Kidney epithelial cell (primary cell): ENCODE results near the gene EED. TPM values are rescaled to one million over a fixed set of nuclear protein-coding genes. Genes with fewer than 3 reads are reported as not detected.

ENCODE experiments used
- DNase-seq: peaks from one replicate; pipeline ENCODE4 v3.0.0-alpha.2; 2010; ENCODE audit warnings: low read depth
- H3K27me3 ChIP-seq: 2 replicates; pipeline ENCODE4 v1.6.0; 2011; ENCODE audit warnings: low read length; ENCODE audit not compliant: control insufficient read depth, insufficient read depth
- H3K36me3 ChIP-seq: 2 replicates; pipeline ENCODE4 v1.5.1; 2011; ENCODE audit warnings: low read length; ENCODE audit not compliant: control insufficient read depth, insufficient read depth
- H3K4me3 ChIP-seq: 2 replicates; pipeline ENCODE4 v1.5.1; 2011; ENCODE audit warnings: low read depth, mild to moderate bottlenecking, control low read depth, low read length
- CTCF ChIP-seq: IDR thresholded peaks from 2 replicates; pipeline ENCODE4 v1.5.1; 2011; ENCODE audit warnings: mild to moderate bottlenecking, moderate library complexity, low read length, control low read depth, inconsistent platforms; ENCODE audit not compliant: insufficient read depth, poor library complexity, severe bottlenecking
- total RNA-seq: library from RNA; depleted of rRNA; stranded (reverse); fragments of >200 nt; gene quantifications from 2 replicates; pipeline ENCODE4 v1.2.3, GENCODE V29; 2015

EED gene
- total RNA-seq, 1 donor from 2014 or later = 9.2 TPM

- Histone ChIP-seq H3K27me3 (no peaks in the 10 kb centered on the region), H3K36me3 (no peaks in the 10 kb centered on the region), H3K4me3 (no peak overlapping the region)
- DNase-seq = no peak
- TF ChIP-seq CTCF = no peak
These were observed 16.8 kb downstream of the EED start for GRCh38 chr11:86261328-86261727.

GRCh38 chr11:86262387-86262786 lies 17.8 kb downstream of the EED start:
- Histone ChIP-seq H3K36me3 (no peaks in the 10 kb centered on the region), H3K4me3 (no peak overlapping the region), H3K27me3 (no peaks in the 10 kb centered on the region)
- no peak for TF ChIP-seq CTCF
- DNase-seq = no peak

GRCh38 chr11:86264649-86265048 lies 20.1 kb downstream of the EED start:
- Histone ChIP-seq H3K36me3 (no peaks in the 10 kb centered on the region), H3K4me3 (no peak overlapping the region), H3K27me3 (no peaks in the 10 kb centered on the region)
- TF ChIP-seq CTCF = no peak
- DNase-seq = no peak

GRCh38 chr11:86265194-86265593 lies 20.6 kb downstream of the EED start:
- H3K36me3 ChIP-seq = no peaks in the 10 kb centered on the region
- DNase-seq = no peak
- no peaks in the 10 kb centered on the region for H3K27me3 ChIP-seq
- H3K4me3 ChIP-seq = no peak overlapping the region
- no peak for TF ChIP-seq CTCF

GRCh38 chr11:86269645-86270044 lies 25.1 kb downstream of the EED start:
- no peak for TF ChIP-seq CTCF
- H3K36me3 ChIP-seq = no peaks in the 10 kb centered on the region

GRCh38 chr11:86274503-86274902 lies 29.9 kb downstream of the EED start:
- no peak for DNase-seq

More at GRCh38 chr11:86269645-86270044, 25.1 kb downstream of the EED start:
- DNase-seq = no peak
- Histone ChIP-seq H3K27me3 (no peaks in the 10 kb centered on the region), H3K4me3 (no peak overlapping the region)

More at GRCh38 chr11:86274503-86274902, 29.9 kb downstream of the EED start:
- TF ChIP-seq CTCF = no peak
- Histone ChIP-seq H3K4me3 (no peak overlapping the region), H3K36me3 (peaks cover 1% of the 10 kb centered on the region), H3K27me3 (no peaks in the 10 kb centered on the region)
